HG03066 (cell line): Measurements from ENCODE around the gene PBX1.

ENCODE experiments used
- ATAC-seq: cut with Tn5 transposase; IDR thresholded peaks from one replicate; pipeline ENCODE4 v1.9.1; 2021; ENCODE audit warnings: low read depth; ENCODE audit not compliant: unreplicated experiment

Gene PBX1

GRCh38 chr1:164886101-164886500 is 327.1 kb downstream of the PBX1 start:
- no peak for ATAC-seq

- ATAC-seq: no peak
Measured at GRCh38 chr1:164891615-164892014, 332.6 kb downstream of the PBX1 start.

- no peak for ATAC-seq
Measured at GRCh38 chr1:164895026-164895912, 336.3 kb downstream of the PBX1 start.

- no peak for ATAC-seq
Measured at GRCh38 chr1:164901031-164901430, 342.0 kb downstream of the PBX1 start.
